NK-92 (cell line): ENCODE data around the gene NOTCH4.
"Not testable (repeated sequence)": the region's sequence is repeated elsewhere in the genome, so short reads cannot be mapped to it uniquely, and the experiment has no call there.

ENCODE experiments used
- DNase-seq: peaks from one replicate; lab custom pipeline; 2025; ENCODE audit not compliant: unreplicated experiment; lab: John Stamatoyannopoulos, UW

NOTCH4 gene

DNA sequence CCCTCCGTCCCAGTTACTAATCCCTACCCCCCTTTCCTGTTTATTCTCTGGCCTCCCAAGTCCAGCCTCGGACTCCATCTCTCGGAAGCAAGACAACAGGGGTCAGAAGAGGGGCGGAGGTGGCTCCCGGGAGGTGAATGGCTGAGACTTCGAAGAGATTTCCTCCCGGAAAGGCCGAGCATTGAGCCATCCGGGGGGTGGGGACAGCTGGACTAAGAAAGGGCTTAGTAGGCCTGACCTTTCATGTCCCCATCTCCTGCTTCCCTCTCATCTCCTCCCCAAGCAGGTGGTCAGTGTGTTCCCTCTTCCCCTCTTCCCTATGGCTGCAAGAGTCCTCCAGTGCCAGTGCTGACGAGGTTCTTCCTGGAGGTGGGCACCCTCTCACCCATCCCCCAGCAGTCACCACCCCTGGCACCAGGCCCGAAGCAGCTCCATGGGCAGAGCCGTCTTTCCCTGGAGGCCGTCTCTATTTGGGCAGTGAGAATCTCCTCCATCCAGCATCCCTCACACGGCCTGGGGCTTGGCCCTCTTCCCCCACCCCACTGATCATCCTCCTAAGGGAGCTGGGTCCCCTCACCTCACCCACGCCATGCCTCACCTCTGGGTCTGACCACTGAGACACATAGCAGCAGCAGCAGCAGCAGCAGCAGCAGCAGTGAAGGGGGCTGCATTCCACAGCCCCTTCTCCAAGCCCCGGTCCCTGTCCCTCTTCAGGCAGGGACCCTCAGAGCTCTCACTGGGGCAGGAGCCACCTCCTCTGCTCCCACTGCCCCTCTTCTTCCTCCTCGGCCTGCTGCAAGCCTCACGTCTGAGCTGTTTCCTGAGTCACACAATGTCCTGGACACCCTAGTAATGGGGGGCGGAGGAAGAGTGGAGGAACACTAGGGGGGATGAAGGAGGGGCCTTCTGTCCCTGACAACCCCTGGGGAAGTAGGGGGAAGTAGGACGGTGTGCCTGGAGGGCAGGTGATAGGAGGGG lies at the start of gene NOTCH4:
Gene NOTCH4 (minus strand): TSS at position 810 of the 978 bp plus-strand sequence. CDS start 139 bp downstream, at position 671.
- DNase-seq, result no peak

DNA sequence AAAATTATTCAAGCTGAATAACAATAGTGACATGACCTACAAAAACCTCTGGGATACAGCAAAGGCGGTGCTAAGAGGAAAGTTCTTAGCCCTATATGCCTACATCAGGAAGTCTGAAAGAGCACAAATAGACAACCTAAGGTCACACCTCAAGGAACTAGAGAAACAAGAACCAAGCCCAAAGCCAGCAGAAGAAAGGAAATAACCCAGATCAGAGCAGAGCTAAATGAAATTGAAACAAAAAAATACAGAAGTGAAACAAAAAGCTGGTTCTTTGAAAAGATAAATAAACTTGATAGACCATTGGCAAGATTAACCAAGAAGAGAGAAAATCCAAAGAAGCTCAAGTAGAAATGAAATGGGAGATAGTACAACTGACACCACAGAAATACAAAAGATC lies 47.6 kb upstream of the NOTCH4 start:
- no peak for DNase-seq

DNA sequence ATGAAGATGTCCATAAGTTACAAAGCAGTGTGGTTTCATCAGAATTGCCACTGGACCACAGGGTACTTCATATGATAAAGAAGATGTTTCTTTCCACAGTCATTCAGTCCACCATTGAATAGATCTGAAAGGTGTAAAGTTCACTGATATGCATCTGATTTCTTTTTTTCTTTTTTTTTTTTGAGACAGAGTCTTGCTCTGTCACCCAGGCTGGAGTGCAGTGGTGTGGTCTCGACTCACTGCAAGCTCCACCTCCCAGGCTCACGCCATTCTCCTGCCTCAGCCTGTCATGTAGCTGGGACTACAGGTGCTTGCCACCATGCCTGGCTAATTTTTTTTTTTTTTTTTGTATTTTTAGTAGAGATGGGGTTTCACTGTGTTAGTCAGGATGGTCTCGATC lies 44.6 kb upstream of the NOTCH4 start:
- DNase-seq, result not testable (repeated sequence)

DNA sequence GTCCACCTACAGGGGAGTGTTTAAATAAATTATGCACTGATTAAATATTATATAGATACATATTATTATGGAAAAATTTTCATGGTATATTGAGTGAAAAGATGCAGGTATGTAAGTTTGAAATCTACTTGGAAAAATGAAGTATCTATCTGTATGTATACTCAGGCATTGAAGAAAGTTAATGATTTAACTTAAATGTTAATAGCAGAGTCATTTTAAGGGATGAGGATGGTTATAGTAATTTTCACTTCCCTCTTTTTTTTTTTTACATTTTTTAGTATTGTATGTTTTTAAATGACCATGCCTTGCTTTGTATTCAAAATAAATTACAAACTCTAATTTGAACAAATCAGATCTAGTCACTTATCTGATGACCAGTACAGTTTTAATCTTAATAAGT lies 43.2 kb upstream of the NOTCH4 start:
- DNase-seq, result no peak

DNA sequence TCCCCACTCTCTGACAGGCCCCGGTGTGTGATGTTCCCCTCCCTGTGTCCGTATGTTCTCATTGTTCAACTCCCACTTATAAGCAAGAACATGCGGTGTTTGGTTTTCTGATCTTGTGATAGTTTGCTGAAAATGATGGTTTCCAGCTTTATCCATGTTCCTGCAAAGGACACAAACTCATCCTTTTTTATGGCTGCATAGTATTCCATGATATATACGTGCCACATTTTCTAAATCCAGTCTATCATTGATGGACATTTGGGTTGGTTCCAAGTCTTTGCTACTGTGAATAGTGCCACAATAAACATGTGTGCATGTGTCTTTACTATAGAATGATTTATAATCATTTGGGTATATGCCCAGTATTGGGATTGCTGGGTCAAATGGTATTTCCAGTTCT lies 33.4 kb upstream of the NOTCH4 start:
- DNase-seq, result not testable (repeated sequence)

DNA sequence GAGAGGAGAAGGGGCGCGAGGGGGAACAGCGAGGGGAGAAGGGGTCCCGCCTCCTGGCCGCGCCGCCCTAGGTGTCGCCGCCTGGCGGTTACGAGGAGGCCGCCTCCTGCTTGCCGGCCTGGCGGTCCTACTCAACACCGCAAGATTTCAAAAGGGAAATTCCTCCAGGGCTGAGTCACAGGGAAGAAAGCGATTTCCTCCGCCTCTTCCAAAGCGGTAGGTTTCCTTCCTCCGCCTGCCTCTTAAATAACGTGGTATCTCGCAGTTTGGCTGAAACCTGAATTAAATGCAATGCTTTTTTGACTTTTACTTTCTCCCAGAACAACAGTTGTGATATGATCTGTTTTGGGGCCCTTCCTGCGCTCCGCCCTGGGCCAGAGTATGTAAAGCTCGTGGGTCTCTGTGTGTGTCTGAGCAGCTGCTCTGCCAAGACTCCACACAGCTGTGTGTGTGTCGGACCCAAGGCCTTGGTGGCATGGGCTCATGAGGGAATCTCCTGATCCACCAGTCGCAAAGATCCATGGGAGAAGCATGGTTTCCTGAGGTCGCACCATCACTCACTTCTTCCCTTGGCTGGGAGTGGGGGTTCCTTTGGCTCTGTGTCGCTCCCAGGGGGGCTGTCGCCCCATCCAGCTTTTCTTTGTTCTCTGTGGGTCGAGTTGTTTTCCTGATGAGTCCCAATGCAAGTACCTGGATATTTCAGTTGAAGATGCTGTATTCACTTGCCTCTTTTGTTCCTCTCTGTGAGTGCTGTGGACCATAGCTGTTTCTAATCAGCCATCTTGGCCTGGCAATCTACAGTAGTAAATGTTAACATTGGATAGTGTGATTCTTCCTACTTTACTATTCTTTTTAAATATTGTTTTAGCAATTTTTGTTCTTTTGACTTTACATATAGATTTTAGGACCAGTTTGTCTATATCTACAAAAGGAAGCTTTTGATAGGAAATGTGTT lies 31.6 kb upstream of the NOTCH4 start:
- no peak for DNase-seq

DNA sequence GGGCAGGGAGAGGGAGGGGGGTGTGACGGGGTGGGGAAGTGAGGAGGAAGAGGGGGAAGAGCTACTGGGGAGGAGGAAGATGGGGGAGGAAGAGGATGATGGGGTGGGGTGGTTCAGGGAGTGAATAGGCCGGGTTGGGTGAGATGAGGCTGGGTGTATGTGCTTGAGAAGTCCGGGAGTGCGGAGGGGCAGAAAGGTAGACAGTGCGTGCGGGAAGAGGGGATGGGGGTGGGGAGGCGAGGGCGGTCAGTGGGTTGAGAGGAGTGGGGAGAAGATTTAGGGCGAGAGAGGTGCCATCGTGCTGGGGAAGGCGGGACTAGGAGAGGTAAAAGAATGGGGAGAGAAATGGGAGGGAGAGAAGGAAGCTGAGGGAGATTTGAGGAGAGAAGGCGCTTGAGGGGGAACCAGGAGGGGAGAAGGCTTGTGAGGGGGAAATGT lies 30.9 kb upstream of the NOTCH4 start:
- DNase-seq, result no peak

DNA sequence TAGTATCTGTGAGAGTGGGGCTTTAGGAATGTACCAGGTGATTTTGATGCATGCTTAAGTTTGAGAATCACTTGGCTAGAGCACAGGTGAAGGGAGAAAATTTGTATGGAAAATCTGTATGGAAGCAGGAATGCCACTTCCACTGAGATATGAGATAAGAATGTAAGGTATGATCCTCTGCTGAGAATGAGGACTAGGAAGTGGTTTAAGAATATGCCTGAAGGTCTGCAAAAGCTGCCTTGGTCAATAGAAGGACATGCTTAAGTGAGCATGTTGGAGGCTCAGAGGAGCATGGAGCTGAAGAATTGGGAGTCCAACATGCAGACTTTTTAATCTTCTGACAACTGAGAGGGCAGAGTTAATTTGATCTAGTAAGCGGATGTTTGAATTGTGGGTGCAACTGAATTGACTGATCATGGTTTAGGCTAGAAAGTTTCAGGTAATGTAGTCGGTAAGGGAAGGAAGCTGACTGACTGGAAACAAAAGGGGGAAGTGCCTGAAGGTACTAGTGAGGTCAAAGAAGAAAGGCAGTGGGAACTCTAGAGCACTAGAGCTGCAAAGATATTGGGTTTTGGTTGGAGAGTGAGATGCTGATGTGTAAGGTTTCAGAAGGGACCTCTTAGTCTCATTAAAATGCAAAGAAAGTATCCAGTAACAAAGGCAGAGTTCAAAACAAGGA lies 28.6 kb upstream of the NOTCH4 start:
- DNase-seq, result no peak

DNA sequence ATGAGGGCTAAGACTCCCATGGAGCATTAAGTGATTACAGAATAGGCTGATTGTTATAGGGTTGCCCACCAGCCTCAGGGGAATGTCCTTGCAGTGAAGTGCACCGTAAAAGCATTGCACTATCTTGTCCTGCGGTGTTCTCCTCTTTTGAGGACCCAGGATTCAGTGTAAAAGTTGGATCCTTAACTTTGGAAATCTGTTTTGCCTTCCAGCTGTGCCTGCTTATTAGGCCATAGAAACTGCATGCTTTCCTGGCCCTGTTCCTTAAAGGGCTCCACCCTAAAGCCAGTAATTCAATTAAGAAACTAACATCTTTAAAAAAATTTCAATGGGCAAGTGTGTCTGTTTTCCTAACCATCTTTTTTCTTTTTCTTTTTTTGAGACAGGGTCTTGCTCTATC lies 25.4 kb upstream of the NOTCH4 start:
- DNase-seq, result no peak

DNA sequence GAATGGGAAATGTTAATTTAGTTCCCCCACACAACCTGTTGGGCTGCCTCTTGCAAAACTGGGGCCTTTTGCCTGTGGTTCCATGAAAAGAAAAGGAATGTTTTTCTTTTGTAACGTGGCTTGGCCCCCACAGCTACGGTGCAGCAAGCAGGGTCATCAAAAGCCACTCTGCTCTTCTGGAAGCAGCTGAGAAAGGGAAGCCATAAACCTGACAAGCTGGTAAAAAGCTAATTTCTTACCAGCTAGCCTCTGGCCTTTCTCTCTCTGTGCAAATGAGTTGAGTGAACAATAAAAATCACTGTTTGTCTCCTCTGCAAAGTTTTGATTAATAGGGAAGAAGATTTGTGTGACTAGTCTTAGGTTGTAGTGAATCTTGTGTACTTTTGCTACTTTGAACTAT lies 23.5 kb upstream of the NOTCH4 start:
- no peak for DNase-seq

DNA sequence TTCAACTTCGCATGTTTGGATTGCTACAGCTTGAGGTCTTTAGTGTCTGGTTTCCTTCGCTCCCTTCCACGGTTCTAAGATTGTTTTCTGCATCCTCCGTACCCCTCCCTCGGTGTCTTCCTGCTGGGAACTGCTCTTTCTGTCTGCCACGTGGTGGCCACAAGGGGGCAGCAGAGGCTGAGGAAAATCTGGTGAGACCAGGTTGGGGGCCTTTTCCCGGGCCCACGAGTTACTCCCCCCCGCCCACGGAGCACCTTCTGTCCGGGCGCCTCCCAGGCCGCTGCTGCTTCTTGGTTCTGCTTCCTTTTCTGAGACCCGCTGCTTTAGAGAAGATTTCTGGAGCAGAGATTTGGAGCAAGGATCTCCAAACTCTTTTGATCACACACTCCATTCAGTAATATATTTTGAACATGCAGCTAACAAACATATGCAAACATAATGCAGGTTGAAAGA lies 21.1 kb upstream of the NOTCH4 start:
- DNase-seq, result no peak

DNA sequence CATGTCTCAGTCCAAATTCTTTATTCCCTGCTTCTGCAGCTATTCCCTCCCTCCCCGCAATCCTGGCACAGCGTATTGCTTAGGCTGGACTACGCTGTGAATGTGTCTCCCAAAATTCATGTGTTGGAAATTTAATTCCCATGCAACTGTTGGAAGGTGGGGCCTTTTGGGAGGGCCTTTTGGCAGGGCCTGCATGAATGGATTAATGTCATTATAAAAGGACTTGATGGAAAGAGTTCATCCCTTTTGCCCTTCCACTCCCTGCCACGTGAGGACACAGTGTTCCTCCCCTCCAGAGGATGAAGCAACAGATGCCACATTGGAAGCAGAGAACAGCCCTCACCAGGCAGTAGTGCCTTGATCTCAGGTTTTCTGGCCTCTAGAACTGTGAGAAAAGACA lies 20.4 kb upstream of the NOTCH4 start:
- DNase-seq, result no peak

DNA sequence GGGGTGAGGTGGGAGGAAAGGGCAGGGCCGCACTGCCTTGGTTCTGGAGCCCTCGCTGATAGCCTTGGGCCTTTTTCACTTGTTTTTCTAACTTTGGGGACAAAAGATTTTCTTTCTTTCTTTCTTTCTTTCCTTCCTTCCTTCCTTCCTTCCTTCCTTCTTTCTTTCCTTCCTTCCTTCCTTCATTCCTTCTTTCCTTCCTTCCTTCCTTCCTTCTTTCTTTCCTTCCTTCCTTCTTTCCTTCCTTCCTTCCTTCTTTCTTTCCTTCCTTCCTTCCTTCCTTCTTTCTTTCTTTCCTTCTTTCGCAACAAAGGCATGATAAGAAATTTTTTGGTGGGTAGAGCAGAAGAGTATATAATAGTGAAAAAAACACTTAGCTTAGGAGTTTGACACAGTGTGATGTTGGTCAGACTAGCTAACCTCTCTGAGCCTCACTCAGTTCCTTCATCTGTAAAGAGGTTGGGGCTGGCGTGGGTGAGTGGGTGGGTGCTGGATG lies 18.5 kb upstream of the NOTCH4 start:
- DNase-seq, result not testable (repeated sequence)

DNA sequence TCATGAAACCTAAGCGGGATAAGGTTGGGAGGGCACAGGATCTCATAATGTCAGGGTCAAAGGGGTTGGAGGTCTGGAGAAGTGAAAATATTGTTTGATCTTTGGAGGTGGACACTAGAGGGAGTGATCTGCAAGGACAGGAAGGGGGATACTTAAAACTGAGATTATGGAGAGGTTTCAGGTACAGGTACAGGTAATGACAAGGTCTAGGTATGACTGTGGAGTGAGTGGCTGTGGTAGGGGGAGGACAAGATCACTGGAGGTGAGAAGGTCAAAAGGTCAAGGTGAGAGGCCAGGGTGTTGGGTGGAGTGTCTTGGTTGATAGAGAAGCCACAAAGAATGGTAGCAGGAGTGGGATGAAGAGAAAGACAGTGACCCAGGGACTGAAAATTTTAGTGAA lies 16.8 kb upstream of the NOTCH4 start:
- no peak for DNase-seq

DNA sequence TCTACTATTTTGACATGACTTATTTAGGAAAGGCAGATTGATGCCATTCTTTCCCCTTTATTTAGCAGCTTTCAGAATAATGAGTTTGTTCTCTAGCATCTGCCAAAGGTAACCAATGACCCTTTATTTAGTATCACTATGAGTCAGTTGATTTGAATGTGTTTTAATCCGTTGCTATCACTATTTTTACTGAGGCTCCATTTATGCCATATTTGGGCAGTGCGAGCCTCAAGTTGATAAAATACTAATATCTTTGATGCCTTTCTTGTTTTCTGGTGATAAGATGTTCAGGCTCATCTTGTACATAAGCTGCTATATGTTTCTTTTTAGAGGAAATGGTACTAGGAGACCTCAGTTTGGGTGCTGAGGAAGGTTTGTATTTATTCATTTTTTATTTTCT lies 15.6 kb upstream of the NOTCH4 start:
- no peak for DNase-seq

DNA sequence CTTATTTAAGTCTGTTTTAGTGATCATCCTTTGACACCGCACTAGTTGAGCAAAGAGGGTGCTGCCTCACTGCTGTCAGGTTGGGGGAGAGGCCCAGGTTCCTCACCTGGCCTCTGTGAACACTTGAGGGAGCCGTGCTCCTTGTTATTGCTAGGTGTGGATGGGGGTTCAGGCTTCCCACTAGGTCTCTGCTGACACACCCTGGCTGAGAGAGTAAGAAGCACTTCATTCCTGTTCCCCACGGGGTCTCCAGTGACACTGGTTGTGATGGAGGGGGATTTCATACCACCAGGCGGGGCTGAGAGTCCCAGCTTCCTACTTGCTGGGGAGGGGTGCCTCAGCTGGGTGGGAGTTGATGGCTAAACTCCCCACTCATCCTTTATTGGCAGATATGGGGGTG lies 11.1 kb upstream of the NOTCH4 start:
- DNase-seq, result no peak

DNA sequence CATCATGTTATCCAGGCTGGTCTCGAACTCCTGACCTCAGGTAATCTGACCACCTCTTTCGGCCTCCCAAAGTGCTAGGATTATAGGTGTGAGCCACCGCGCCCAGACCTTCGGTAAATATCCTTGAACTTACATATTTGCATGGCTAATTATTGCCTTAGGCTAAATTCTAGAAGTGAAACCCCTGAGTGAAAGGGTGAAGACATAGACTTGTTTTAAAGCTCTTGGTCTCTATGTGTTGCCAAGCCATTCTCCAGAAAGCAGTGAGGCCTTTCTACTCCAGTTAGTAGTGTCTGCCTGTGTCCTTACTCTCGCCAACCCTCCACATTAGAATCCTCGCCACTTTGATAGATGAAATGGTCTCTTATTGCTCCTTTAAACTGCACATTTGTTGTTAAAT lies 2.6 kb upstream of the NOTCH4 start:
- no peak for DNase-seq

DNA sequence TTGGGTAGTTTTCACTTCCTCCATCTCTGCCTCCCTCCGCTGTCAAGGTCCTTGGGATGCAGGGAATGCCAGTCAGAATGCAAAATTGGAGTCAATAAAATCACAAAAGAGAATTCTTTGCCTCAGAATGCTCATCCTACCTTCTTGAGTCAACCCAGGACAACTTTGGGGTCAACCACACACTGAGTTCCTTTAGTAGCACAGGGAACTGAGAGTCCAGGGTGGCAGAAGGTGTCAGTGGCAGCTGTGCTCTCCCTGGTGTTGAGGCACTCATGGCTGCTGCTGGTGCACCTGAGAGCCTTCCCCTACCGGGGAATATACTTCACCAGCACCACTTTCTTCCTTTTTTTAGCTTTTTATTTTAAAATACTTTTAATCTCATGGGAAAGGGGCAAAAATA lies 829 bp upstream of the NOTCH4 start:
- DNase-seq, result no peak

DNA sequence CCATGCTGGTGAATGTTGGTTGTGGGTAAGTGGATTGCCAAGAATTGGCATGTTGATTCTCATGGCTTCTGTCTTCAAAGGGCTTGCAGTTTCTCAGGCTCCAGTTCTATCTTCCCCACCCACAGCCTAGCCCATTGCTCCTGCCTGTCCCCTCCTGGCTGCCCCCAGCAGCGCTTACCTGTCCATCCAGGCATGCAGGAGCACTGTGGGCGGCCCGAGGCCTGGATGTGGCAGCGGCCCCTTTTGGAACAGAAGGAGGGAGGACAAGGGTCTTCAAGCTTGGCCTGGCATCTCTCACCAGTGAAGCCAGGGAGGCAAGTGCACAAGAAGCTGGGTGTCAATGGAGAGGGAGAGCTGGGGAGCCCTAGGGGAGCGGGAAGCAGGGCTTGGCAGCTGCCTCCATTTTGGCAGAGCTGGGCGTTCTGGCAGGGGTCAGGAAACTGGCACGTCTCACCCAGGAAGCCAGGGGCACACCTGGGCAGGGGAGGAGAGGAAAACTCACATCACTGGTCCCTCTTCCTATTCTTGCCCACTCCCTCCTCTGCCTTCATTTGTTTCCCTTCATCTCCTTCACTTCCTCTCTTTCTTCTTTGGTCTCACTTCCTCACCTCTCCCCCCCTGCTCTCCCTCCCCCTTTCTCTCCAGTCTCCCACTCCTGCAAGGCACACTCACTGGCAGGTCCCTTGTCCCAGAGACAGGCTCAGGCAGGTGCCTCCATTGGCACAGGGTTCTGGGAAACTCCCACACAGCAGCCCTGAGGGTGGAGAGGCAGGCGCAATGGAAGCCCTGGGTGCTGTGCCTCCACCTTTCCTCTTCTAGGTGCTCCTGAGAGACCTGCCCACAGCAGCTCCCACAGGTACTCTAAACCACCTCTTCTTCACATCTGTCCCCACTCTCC lies 1.3 kb downstream of the NOTCH4 start:
- no peak for DNase-seq

DNA sequence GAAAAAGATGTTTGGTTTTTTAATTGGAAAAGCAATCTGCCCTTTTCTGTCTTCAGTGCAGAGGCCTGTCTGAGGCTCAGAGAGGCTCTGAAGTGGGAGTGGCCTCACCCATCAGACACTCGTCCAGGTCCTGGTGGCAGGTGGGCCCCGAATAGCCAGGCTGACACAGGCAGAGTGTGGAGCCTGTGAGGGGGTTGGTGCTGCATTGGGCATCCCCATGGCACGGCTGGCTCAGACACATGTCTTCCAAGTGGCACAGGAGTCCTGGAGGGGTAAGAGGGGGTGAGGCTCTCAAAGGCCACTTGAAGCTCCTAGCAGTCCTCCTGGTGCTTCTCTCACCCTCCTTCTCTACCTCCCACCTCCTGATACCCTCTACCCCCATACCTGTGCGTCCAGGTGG lies 3.8 kb downstream of the NOTCH4 start:
- DNase-seq, result no peak
